HG03439 (cell line): ENCODE measurements around the gene DOCK4.
A peak's percentile ranks its signal among the peaks of the same experiment; 100 is the strongest.

Experiments
- ATAC-seq: cut with Tn5 transposase; IDR thresholded peaks from one replicate; pipeline ENCODE4 v1.9.1; 2021; ENCODE audit warnings: mild to moderate bottlenecking, moderate library complexity; ENCODE audit not compliant: unreplicated experiment

Gene DOCK4

GRCh38 chr7:111869280-111869679 is 336.9 kb downstream of the DOCK4 start:
- no peak for ATAC-seq

GRCh38 chr7:111867348-111867931 is 338.8 kb downstream of the DOCK4 start:
- no peak for ATAC-seq

GRCh38 chr7:111866787-111867186 is 339.4 kb downstream of the DOCK4 start:
- ATAC-seq, result no peak

GRCh38 chr7:111865430-111865829 is 340.8 kb downstream of the DOCK4 start:
- no peak for ATAC-seq

- ATAC-seq, result no peak
Measured at GRCh38 chr7:111864291-111864976, 341.8 kb downstream of the DOCK4 start.

- ATAC-seq, result no peak
Measured at GRCh38 chr7:111863269-111863668, 342.9 kb downstream of the DOCK4 start.

GRCh38 chr7:111860248-111860647 is 346.0 kb downstream of the DOCK4 start:
- no peak for ATAC-seq

- ATAC-seq, result no peak
Measured at GRCh38 chr7:111858331-111858730, 347.9 kb downstream of the DOCK4 start.

- ATAC-seq, result no peak
Measured at GRCh38 chr7:111855842-111856227, 350.4 kb downstream of the DOCK4 start.

- ATAC-seq, result peak; percentile 64
Measured at GRCh38 chr7:111855161-111855841, 350.9 kb downstream of the DOCK4 start.

- no peak for ATAC-seq
Measured at GRCh38 chr7:111853201-111853990, 352.8 kb downstream of the DOCK4 start.

GRCh38 chr7:111852081-111852480 is 354.1 kb downstream of the DOCK4 start:
- ATAC-seq, result no peak

GRCh38 chr7:111846898-111847297 is 359.3 kb downstream of the DOCK4 start:
- ATAC-seq, result no peak

GRCh38 chr7:111845853-111846252 is 360.3 kb downstream of the DOCK4 start:
- ATAC-seq, result no peak

GRCh38 chr7:111844904-111845671 is 361.1 kb downstream of the DOCK4 start:
- ATAC-seq, result no peak

- no peak for ATAC-seq
Measured at GRCh38 chr7:111842491-111842890, 363.7 kb downstream of the DOCK4 start.

GRCh38 chr7:111841596-111842205 is 364.5 kb downstream of the DOCK4 start:
- ATAC-seq, result no peak

- no peak for ATAC-seq
Measured at GRCh38 chr7:111840528-111840927, 365.7 kb downstream of the DOCK4 start.

- ATAC-seq, result no peak
Measured at GRCh38 chr7:111839261-111839660, 366.9 kb downstream of the DOCK4 start.

GRCh38 chr7:111836592-111836991 is 369.6 kb downstream of the DOCK4 start:
- ATAC-seq, result no peak
